CD14-positive monocyte (primary cell): Measurements from ENCODE around the gene L3MBTL4. TPM values are rescaled to one million over a fixed set of nuclear protein-coding genes. Genes with fewer than 3 reads are reported as not detected.

Experiments
- DNase-seq, 3 donors: peaks; one replicate each; pipeline ENCODE4 v3.0.0-alpha.2; 2011 to 2022
- H2AFZ ChIP-seq: 2 replicates; pipeline ENCODE4 v1.6.0; 2012; ENCODE audit warnings: mild to moderate bottlenecking, low read depth, low read length, inconsistent platforms; ENCODE audit not compliant: insufficient read depth, poor library complexity, severe bottlenecking
- H3K27ac ChIP-seq, 2 donors: 1 replicate in 1 of 2; 2 replicates in 1 of 2; pipeline ENCODE4 v1.5.1; 2012 to 2013; ENCODE audit warnings: low read length in 2 of 2, control low read depth in 1 of 2, inconsistent platforms in 1 of 2, low read depth in 1 of 2, mild to moderate bottlenecking in 1 of 2
- H3K27me3 ChIP-seq, 2 donors: one replicate each; pipeline versions ENCODE4 v1.6.0 to v1.6.1; 2011 to 2013; ENCODE audit warnings: low read length in 2 of 2; ENCODE audit not compliant: control insufficient read depth in 2 of 2, insufficient read depth in 2 of 2
- H3K36me3 ChIP-seq, 2 donors: replicated peaks in 1 of 2; 1 replicate in 1 of 2; 2 replicates in 1 of 2; pipeline versions ENCODE4 v1.5.1 to v1.6.1; 2012 to 2013; ENCODE audit warnings: low read length in 2 of 2, control low read depth in 1 of 2, inconsistent platforms in 1 of 2, mild to moderate bottlenecking in 1 of 2; ENCODE audit not compliant: insufficient read depth in 2 of 2, control insufficient read depth in 1 of 2
- H3K4me1 ChIP-seq, 2 donors: 1 replicate in 1 of 2; 2 replicates in 1 of 2; pipeline versions ENCODE4 v1.5.1 to v1.6.1; 2012 to 2013; ENCODE audit warnings: low read length in 2 of 2, control low read depth in 1 of 2, inconsistent platforms in 1 of 2, mild to moderate bottlenecking in 1 of 2, moderate library complexity in 1 of 2; ENCODE audit not compliant: insufficient read depth in 2 of 2, control insufficient read depth in 1 of 2
- H3K4me2 ChIP-seq: replicated peaks from 2 replicates; pipeline ENCODE3; 2012; ENCODE audit warnings: low read length, moderate library complexity, mild to moderate bottlenecking; ENCODE audit not compliant: poor library complexity, severe bottlenecking; ENCODE audit errors: extremely low read depth
- H3K4me3 ChIP-seq, 3 experiments: fragments of 200-600 bp in 1 of 3; sonication (generic) in 1 of 3; replicated peaks in 1 of 3; 1 replicate in 2 of 3; 2 replicates in 1 of 3; pipeline ENCODE4 v1.5.1; 2011 to 2013; ENCODE audit warnings: low read length in 3 of 3, mild to moderate bottlenecking in 3 of 3, control low read depth in 2 of 3, low read depth in 2 of 3, inconsistent platforms in 1 of 3, moderate library complexity in 1 of 3
- H3K79me2 ChIP-seq: 2 replicates; pipeline ENCODE4 v1.6.0; 2012; ENCODE audit warnings: mild to moderate bottlenecking, control low read depth, inconsistent platforms, low read length, moderate library complexity; ENCODE audit not compliant: insufficient read depth
- H3K9ac ChIP-seq: 2 replicates; pipeline ENCODE4 v1.6.0; 2017; ENCODE audit warnings: low read length, mild to moderate bottlenecking; ENCODE audit not compliant: insufficient read depth, poor library complexity, severe bottlenecking
- H3K9me3 ChIP-seq, 2 donors: replicated peaks in 1 of 2; 1 replicate in 1 of 2; 2 replicates in 1 of 2; pipeline versions ENCODE4 v1.5.1 to v1.6.1; 2012 to 2013; ENCODE audit warnings: low read length in 2 of 2, control low read depth in 1 of 2; ENCODE audit not compliant: control insufficient read depth in 1 of 2, insufficient read depth in 1 of 2
- H4K20me1 ChIP-seq: 2 replicates; pipeline ENCODE4 v1.6.0; 2012; ENCODE audit warnings: mild to moderate bottlenecking, low read length, control low read depth, moderate library complexity; ENCODE audit not compliant: insufficient read depth
- H3K27ac Mint-ChIP-seq, 7 donors: one replicate each; pipeline ENCODE4 v1.8.0; 2020; ENCODE audit warnings: mild to moderate bottlenecking in 7 of 7, mixed read lengths in 7 of 7, moderate library complexity in 6 of 7, inconsistent platforms in 2 of 7
- H3K27me3 Mint-ChIP-seq, 3 donors: one replicate each; pipeline ENCODE4 v1.8.0; 2021 to 2022; ENCODE audit warnings: low read depth in 3 of 3, mild to moderate bottlenecking in 3 of 3, mixed read lengths in 3 of 3, moderate library complexity in 3 of 3, inconsistent platforms in 1 of 3
- H3K36me3 Mint-ChIP-seq, 2 donors: one replicate each; pipeline ENCODE4 v1.8.0; 2020; ENCODE audit warnings: mixed read lengths in 2 of 2, inconsistent platforms in 1 of 2, mild to moderate bottlenecking in 1 of 2
- H3K4me1 Mint-ChIP-seq: one replicate; pipeline ENCODE4 v1.8.0; 2020; ENCODE audit warnings: mild to moderate bottlenecking, mixed read lengths
- H3K4me3 Mint-ChIP-seq, 2 donors: one replicate each; pipeline ENCODE4 v1.8.0; 2020; ENCODE audit warnings: mild to moderate bottlenecking in 2 of 2, mixed read lengths in 2 of 2, moderate library complexity in 1 of 2
- H3K9me3 Mint-ChIP-seq, 7 donors: one replicate each; pipeline ENCODE4 v1.8.0; 2020 to 2022; ENCODE audit warnings: mixed read lengths in 7 of 7, mild to moderate bottlenecking in 6 of 7, moderate library complexity in 6 of 7, inconsistent platforms in 2 of 7
- WGBS: methylation state at CpG from one replicate; pipeline ENCODE4 v1.1.5; 2013; ENCODE audit warnings: missing lambda C conversion rate; ENCODE audit not compliant: insufficient coverage; 5-methylcytosine and 5-hydroxymethylcytosine counted together
- intact Hi-C, 2 donors: fragments of 100-400 bp; cut with micrococcal nuclease; formaldehyde crosslinking; loops; one replicate each; pipeline versions ENCODE4 v1.15.0 to v1.15.1; 2023
- polyA plus RNA-seq, 3 donors: library from polyadenylated mRNA; depleted of rRNA in 1 of 3; unstranded in 2 of 3; stranded (reverse) in 1 of 3; fragments of 300-500 nt in 2 of 3; fragments of >200 nt in 1 of 3; fragmentation: Illumina TruSeq in 2 of 3; gene quantifications; 1 replicate in 2 of 3; 2 replicates in 1 of 3; pipeline ENCODE4 v1.2.3, GENCODE V29; 2012 to 2021
- TF ChIP-seq, protein P1 (sequence below): fragments of 200-600 bp; IDR thresholded peaks from one replicate; pipeline ENCODE4 v1.8.0; 2022; ENCODE audit warnings: antibody characterized with exemption, mild to moderate bottlenecking

Gene L3MBTL4
- polyA plus RNA-seq, 3 donors, result 0.55 to 1.2 (median 0.72) TPM

DNA sequence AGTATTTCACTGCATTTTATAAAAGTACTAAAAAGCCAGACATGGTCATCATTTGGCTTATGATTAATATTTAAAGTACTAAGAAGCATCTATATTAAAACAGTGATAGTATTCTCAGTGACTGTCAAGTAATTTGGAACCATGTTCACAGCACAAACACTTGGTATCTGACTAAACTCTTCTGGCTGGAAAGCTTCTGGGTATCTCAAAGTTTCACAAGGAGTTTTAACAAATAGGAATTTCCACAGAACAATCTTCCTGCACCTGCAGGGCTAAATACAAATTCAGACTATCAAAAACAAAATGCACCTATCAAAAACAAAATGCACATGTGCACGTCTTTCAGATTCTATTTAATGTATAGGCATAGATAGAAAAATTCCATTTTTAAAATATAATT is 158.8 kb downstream of the L3MBTL4 start:
- TF ChIP-seq, protein P1, sequence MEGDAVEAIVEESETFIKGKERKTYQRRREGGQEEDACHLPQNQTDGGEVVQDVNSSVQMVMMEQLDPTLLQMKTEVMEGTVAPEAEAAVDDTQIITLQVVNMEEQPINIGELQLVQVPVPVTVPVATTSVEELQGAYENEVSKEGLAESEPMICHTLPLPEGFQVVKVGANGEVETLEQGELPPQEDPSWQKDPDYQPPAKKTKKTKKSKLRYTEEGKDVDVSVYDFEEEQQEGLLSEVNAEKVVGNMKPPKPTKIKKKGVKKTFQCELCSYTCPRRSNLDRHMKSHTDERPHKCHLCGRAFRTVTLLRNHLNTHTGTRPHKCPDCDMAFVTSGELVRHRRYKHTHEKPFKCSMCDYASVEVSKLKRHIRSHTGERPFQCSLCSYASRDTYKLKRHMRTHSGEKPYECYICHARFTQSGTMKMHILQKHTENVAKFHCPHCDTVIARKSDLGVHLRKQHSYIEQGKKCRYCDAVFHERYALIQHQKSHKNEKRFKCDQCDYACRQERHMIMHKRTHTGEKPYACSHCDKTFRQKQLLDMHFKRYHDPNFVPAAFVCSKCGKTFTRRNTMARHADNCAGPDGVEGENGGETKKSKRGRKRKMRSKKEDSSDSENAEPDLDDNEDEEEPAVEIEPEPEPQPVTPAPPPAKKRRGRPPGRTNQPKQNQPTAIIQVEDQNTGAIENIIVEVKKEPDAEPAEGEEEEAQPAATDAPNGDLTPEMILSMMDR, result no peak
- peaks cover 0 to 6% of the 10 kb centered on the region in 2 donors for H3K9me3 ChIP-seq
- no peaks in the 10 kb centered on the region for H4K20me1 ChIP-seq
- intact Hi-C loops, result no loop called here
- Mint-ChIP-seq H3K36me3 (no peaks in the 10 kb centered on the region), H3K9me3 (peaks cover 5 to 14% (median 10%) of the 10 kb centered on the region in 7 donors), H3K27ac (peak overlapping the region in 1 of 7 donors; percentile 52), H3K4me3 (no peak overlapping the region), H3K4me1 (peaks cover 25% of the 10 kb centered on the region), H3K27me3 (peaks cover 0 to 4% (median 0%) of the 10 kb centered on the region in 3 donors)
- H3K4me2 ChIP-seq, result no peak overlapping the region
- no peak overlapping the region for H3K9ac ChIP-seq
- H3K27ac ChIP-seq, result no peak overlapping the region
- H3K4me3 ChIP-seq, result no peak overlapping the region
- H2AFZ ChIP-seq, result no peak overlapping the region
- H3K79me2 ChIP-seq, result no peaks in the 10 kb centered on the region
- no peaks in the 10 kb centered on the region for H3K27me3 ChIP-seq
- no CpG with 5 or more reads among the region's 1 CpG for WGBS
- no peak for DNase-seq
- H3K36me3 ChIP-seq, result no peaks in the 10 kb centered on the region
- peaks cover 14 to 22% of the 10 kb centered on the region in 2 donors for H3K4me1 ChIP-seq

DNA sequence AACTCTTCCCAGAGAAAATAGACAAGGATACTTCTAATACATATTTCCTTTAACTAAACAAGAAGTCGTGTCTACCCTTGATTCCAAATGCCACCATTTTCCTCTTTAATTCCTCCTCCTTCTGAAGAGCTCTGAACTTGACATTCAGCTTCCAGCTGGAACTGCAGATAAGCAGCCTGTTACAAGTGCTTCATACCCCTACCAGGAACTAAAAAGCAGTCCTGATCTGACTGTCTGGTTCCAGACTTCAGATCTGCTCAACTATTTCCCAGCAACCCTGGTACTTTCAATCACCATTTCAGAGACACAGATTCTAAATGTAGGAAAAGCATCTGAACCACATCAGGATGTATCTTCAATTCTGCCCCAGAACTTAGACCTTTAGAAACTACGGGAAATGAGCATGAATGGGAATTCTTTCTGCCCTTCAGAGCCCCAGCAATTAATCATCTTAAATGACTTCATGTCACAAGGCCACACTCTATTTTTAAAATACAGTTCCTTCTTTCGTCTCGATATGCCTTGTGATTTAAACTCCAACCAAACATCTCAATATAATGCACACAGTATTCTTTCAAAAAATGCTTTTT is 159.5 kb downstream of the L3MBTL4 start:
- H3K9me3 ChIP-seq, result peaks cover 0 to 6% of the 10 kb centered on the region in 2 donors
- TF ChIP-seq, protein P1, result no peak
- no peak overlapping the region for H3K4me2 ChIP-seq
- no peak overlapping the region for H3K4me3 Mint-ChIP-seq
- WGBS, result 10% methylated on average over 3 of the region's 4 CpGs
- no peaks in the 10 kb centered on the region for H4K20me1 ChIP-seq
- no peak overlapping the region for H3K4me3 ChIP-seq
- no peak overlapping the region for H2AFZ ChIP-seq
- no peaks in the 10 kb centered on the region for H3K79me2 ChIP-seq
- H3K4me1 ChIP-seq, result peaks cover 14 to 22% of the 10 kb centered on the region in 2 donors
- no peak overlapping the region for H3K27ac ChIP-seq
- H3K9ac ChIP-seq, result no peak overlapping the region
- peaks cover 5 to 14% (median 8%) of the 10 kb centered on the region in 7 donors for H3K9me3 Mint-ChIP-seq
- peaks cover 0 to 4% (median 0%) of the 10 kb centered on the region in 3 donors for H3K27me3 Mint-ChIP-seq
- H3K4me1 Mint-ChIP-seq, result peaks cover 25% of the 10 kb centered on the region
- no peaks in the 10 kb centered on the region for H3K36me3 Mint-ChIP-seq
- H3K36me3 ChIP-seq, result no peaks in the 10 kb centered on the region
- H3K27me3 ChIP-seq, result no peaks in the 10 kb centered on the region
- peak in 1 of 3 donors; percentile 6 for DNase-seq
- H3K27ac Mint-ChIP-seq, result peak overlapping the region in 4 of 7 donors; percentile 13 to 52 (median 28)
- intact Hi-C loops, result no loop called here
